Activated CD8-positive, alpha-beta T cell treated with anti-CD3 and anti-CD28 coated beads for 36 hours (primary cell): ENCODE results near the gene CCL18. TPM values are rescaled to one million over a fixed set of nuclear protein-coding genes. Genes with fewer than 3 reads are reported as not detected.
A peak's percentile ranks its signal among the peaks of the same experiment; 100 is the strongest.
"Not testable (repeated sequence)": the region's sequence is repeated elsewhere in the genome, so short reads cannot be mapped to it uniquely, and the experiment has no call there.

Experiments
- ATAC-seq: fragments of 200-7000 bp; cut with Tn5 transposase; one replicate; pipeline ENCODE4 v1.10.0; 2021; ENCODE audit warnings: mild to moderate bottlenecking, moderate library complexity
- CTCF ChIA-PET: fragments of 350-600 bp; sonication (Branson Sonifier 250); formaldehyde crosslinking; loops from one replicate; lab custom pipeline; 2021; ENCODE audit warnings: antibody characterized with exemption; lab: Charles Lee
- POLR2A ChIA-PET: fragments of 350-600 bp; sonication (Branson Sonifier 250); formaldehyde crosslinking; loops from one replicate; lab custom pipeline; 2021; ENCODE audit warnings: antibody characterized with exemption; lab: Charles Lee
- DNase-seq: peaks from one replicate; pipeline ENCODE4 v3.0.0-alpha.2; 2020
- H3K27ac Mint-ChIP-seq: one replicate; pipeline ENCODE4 v1.8.0; 2021; ENCODE audit warnings: mild to moderate bottlenecking, mixed read lengths
- H3K27me3 Mint-ChIP-seq: one replicate; pipeline ENCODE4 v1.8.0; 2021; ENCODE audit warnings: mixed read lengths
- H3K36me3 Mint-ChIP-seq: one replicate; pipeline ENCODE4 v1.8.0; 2021; ENCODE audit warnings: low read depth, mixed read lengths
- H3K4me1 Mint-ChIP-seq: one replicate; pipeline ENCODE4 v1.8.0; 2021; ENCODE audit warnings: low read depth, mixed read lengths
- H3K4me3 Mint-ChIP-seq: one replicate; pipeline ENCODE4 v1.8.0; 2021; ENCODE audit warnings: mild to moderate bottlenecking, moderate library complexity, mixed read lengths
- H3K9me3 Mint-ChIP-seq: one replicate; pipeline ENCODE4 v1.8.0; 2021; ENCODE audit warnings: mixed read lengths
- intact Hi-C: fragments of 100-400 bp; cut with micrococcal nuclease; formaldehyde crosslinking; loops from one replicate; pipeline ENCODE4 v1.10.0; 2022
- total RNA-seq, 2 experiments: library from RNA; stranded (reverse); gene quantifications; one replicate each; pipeline ENCODE4 v1.2.3, GENCODE V29; 2021
- TF ChIP-seq, protein P1 (sequence below): fragments of 200-600 bp; IDR thresholded peaks from one replicate; pipeline ENCODE4 v1.8.0; 2022; ENCODE audit warnings: antibody characterized with exemption, mild to moderate bottlenecking

Gene CCL18
- total RNA-seq, 2 experiments from 2014 or later: not detected

DNA sequence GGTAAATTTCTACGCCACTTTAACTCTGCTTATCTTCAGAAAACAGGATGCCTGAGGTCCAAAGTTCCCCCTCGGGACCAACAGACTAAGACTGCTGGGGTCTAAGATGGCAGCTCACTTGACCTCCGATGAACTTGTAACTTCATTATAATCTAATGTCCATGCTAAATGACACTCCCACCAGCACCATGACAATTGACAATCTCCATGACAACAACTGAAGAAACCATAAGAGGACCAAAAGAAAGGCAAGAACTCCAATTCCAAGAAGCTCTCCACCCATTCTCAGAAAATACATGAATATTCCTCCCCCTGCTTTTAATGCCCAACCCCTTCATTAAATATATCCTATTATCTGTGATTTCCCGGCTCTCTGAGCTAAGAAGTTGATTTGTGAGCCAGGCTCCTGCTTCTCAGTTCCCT is 47.0 kb downstream of the CCL18 start:
- ATAC-seq: no peak
- intact Hi-C loops: no loop called here
- Mint-ChIP-seq H3K4me3 (no peak overlapping the region), H3K9me3 (peaks cover 6% of the 10 kb centered on the region), H3K4me1 (peaks cover 15% of the 10 kb centered on the region), H3K27me3 (no peaks in the 10 kb centered on the region), H3K36me3 (no peaks in the 10 kb centered on the region), H3K27ac (no peak overlapping the region)
- ChIA-PET POLR2A (no interaction called here), CTCF (interaction anchor here (0.9 to 2.6 kb wide), 3 partner anchors 38 to 142 kb away, joined by 3 to 10 read pairs (median 3); no protein-coding TSS in a partner anchor)
- DNase-seq: no peak
- TF ChIP-seq, protein P1, sequence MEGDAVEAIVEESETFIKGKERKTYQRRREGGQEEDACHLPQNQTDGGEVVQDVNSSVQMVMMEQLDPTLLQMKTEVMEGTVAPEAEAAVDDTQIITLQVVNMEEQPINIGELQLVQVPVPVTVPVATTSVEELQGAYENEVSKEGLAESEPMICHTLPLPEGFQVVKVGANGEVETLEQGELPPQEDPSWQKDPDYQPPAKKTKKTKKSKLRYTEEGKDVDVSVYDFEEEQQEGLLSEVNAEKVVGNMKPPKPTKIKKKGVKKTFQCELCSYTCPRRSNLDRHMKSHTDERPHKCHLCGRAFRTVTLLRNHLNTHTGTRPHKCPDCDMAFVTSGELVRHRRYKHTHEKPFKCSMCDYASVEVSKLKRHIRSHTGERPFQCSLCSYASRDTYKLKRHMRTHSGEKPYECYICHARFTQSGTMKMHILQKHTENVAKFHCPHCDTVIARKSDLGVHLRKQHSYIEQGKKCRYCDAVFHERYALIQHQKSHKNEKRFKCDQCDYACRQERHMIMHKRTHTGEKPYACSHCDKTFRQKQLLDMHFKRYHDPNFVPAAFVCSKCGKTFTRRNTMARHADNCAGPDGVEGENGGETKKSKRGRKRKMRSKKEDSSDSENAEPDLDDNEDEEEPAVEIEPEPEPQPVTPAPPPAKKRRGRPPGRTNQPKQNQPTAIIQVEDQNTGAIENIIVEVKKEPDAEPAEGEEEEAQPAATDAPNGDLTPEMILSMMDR: no peak

DNA sequence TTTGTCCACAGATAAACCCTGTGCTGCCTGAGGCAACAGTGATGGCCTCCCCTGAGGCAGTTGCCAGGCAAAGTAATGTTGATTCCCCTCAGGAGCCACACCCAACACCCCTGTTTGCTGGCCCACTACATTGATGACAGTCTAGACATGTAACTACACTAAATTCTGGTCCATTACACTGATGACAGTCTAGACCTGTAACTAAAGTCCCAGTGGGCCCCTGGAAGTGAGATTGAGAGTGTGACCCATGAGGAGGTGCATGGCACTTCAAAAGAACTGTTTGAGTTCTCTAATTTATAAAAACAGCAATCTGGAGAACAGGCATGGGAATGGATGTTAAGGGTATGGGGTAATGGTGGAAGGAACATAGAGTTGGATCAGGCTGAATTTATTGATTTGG is 48.5 kb downstream of the CCL18 start:
- ChIA-PET POLR2A (no interaction called here), CTCF (interaction anchor here (0.8 to 1.0 kb wide), 2 partner anchors 15 to 136 kb away, joined by 3 read pairs; no protein-coding TSS in a partner anchor)
- no peaks in the 10 kb centered on the region for H3K36me3 Mint-ChIP-seq
- ATAC-seq (no peak), DNase-seq (no peak)
- intact Hi-C loops: no loop called here
- H3K27me3 Mint-ChIP-seq: no peaks in the 10 kb centered on the region
- TF ChIP-seq, protein P1: no peak
- H3K4me1 Mint-ChIP-seq: peaks cover 19% of the 10 kb centered on the region
- no peak overlapping the region for H3K27ac Mint-ChIP-seq
- H3K4me3 Mint-ChIP-seq: no peak overlapping the region
- H3K9me3 Mint-ChIP-seq: peaks cover 6% of the 10 kb centered on the region

DNA sequence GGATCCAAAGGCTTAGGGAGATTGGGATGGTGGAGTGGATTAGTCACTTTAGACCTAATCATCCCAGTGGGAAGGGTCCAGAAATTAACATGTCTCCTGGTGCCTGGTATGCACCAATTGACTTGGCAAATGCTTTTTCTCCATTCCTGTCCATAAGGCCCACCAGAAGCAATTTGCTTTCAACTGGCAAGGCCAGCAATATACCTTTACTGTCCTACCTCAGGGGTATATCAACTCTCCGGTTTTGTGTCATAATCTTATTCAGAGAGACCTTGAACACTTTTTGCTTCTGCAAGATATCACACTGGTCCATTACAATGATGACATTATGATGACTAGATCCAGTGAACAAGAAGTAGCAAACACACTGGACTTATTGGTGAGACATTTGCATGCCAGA is 49.1 kb downstream of the CCL18 start:
- CTCF ChIA-PET, H3K4me3 Mint-ChIP-seq, DNase-seq, H3K9me3 Mint-ChIP-seq, H3K36me3 Mint-ChIP-seq, intact Hi-C loops, H3K27me3 Mint-ChIP-seq, ATAC-seq, POLR2A ChIA-PET, H3K27ac Mint-ChIP-seq: not testable (repeated sequence)
- H3K4me1 Mint-ChIP-seq: peaks cover 19% of the 10 kb centered on the region

DNA sequence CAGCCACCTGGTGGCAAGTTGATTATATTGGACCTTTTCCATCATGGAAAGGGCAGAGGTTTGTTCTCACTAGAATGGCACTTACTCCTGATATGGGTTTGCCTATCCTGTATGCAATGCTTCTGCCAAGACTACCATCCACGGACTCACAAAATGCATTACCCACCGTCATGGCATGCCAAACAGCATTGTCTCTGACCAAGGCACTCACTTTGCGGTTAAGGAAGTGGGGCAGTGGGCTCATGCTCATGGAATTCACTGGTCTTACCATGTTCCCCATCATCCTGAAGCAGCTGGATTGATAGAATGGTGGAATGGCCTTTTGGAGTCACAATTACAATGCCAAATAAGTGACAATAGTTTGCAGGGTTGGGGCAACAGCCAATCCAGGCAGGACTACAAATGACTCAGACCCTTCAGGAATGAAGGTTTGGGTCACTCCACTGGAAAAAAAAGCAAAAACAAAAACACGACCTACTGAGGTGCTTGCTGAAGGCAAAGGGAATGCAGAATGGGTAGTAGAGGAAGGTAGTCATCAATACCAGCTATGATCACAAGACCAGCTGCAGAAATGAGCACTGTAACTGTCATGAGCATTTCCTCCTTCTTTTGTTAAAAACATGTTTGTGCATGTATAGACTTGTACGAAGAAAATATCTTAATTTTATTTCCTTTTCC is 51.0 kb downstream of the CCL18 start:
- ATAC-seq, POLR2A ChIA-PET, H3K36me3 Mint-ChIP-seq, CTCF ChIA-PET, DNase-seq, H3K9me3 Mint-ChIP-seq, H3K27me3 Mint-ChIP-seq, H3K27ac Mint-ChIP-seq, intact Hi-C loops, H3K4me3 Mint-ChIP-seq: not testable (repeated sequence)
- H3K4me1 Mint-ChIP-seq: peaks cover 27% of the 10 kb centered on the region

DNA sequence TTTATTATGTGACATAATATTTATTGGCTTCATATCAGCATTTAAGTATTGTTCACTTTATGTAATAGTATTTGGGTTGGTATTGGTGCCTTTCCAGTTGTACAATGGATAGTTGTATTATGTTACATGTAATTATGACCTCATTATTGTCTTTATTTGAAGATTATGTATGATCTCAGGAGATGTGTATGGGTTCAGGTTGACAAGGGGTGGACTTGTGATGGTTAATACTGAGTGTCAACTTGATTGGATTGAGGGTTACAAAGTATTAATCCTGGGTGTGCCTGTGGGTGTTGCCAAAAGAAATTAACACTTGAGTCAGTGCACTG is 51.5 kb downstream of the CCL18 start:
- H3K36me3 Mint-ChIP-seq, ATAC-seq, DNase-seq, CTCF ChIA-PET, H3K9me3 Mint-ChIP-seq, H3K27me3 Mint-ChIP-seq, H3K27ac Mint-ChIP-seq, POLR2A ChIA-PET, H3K4me3 Mint-ChIP-seq, intact Hi-C loops: not testable (repeated sequence)
- peaks cover 31% of the 10 kb centered on the region for H3K4me1 Mint-ChIP-seq

DNA sequence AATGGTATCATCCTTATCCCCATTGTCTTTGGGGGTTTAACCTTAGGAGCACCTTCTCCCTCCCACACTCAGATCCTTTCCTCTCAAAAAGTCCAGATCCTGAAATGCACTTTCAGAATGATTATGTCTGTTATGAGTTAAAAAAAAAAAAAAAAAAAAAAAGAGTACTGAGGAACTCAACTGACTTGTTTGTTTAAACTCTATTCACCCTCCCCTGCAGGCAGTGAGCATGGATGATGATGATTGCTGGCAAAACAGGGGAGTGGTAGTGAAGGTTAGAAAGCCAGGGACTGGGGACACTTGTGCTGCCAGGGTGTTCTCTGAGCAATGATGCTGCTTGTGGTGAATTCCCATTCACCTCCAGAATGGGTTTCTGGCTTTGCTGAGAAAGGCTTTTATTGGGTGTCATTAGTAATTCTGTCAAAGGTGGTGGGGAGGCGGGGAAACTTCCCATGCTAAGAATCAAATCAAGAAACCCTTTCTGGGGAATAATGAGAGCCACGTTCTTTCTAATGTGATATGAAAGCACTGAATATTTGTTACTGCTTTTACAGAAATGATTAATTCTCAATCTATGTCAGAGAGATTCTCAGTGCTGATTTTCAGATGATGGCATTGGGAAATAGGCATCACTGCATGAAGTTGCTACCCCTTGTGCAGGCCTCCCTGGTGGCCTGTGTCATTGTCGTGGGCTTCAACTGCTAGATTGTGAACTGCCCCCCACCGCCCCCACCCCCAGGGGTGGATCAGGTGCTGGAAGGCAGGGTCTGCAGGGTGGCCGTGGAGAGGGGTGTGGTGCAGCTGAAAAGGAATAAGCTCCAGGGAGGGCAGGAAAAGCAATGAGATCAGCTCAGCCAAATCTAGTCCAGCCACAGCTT is 53.7 kb downstream of the CCL18 start:
- peak overlapping the region; percentile 89 for H3K27ac Mint-ChIP-seq
- POLR2A ChIA-PET: interaction anchor here (0.6 to 2.2 kb wide), 7 partner anchors 10 to 29 kb away, joined by 3 to 7 read pairs (median 6); partner anchors contain the start of genes CCL3 and CCL4
- no peaks in the 10 kb centered on the region for H3K27me3 Mint-ChIP-seq
- DNase-seq (peak; percentile 67), ATAC-seq (peak; percentile 89)
- H3K9me3 Mint-ChIP-seq: peaks cover 6% of the 10 kb centered on the region
- TF ChIP-seq, protein P1: no peak
- CTCF ChIA-PET: interaction anchor here (0.9 to 4.6 kb wide), 5 partner anchors 14 to 148 kb away, joined by 3 to 32 read pairs (median 7); no protein-coding TSS in a partner anchor
- no peaks in the 10 kb centered on the region for H3K36me3 Mint-ChIP-seq
- intact Hi-C loops: no loop called here
- peak overlapping the region; percentile 31 for H3K4me3 Mint-ChIP-seq
- peaks cover 37% of the 10 kb centered on the region for H3K4me1 Mint-ChIP-seq
